GM12873 (cell line): ENCODE results near the gene ITPR1.

Experiments used
- CTCF ChIP-seq: IDR thresholded peaks from 2 replicates; pipeline ENCODE4 v1.5.1; 2012; ENCODE audit warnings: low read depth, mild to moderate bottlenecking, moderate library complexity, low read length, control low read depth; ENCODE audit not compliant: insufficient read depth; ENCODE audit errors: missing control alignments

Gene ITPR1

DNA sequence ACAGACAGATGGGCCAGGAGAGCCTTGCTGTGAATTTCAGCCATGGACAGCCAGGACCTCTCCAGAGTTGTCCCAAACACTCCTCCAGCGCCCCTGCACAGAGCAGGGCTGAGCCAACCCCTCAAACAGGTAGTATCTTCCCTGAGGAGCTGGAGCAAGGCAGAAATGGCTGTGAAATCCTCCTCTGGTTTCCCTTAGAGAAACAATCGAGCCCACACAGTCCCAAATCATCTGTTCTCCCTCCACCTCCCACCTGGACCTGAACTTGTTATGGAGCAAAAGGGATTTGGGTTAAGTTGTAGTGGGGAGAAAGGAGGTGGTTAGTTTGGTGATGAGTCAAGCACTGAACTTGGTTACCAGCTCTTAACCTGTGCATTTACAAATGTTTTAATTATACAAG, 280.4 kb downstream of the ITPR1 start:
- no peak for TF ChIP-seq CTCF

DNA sequence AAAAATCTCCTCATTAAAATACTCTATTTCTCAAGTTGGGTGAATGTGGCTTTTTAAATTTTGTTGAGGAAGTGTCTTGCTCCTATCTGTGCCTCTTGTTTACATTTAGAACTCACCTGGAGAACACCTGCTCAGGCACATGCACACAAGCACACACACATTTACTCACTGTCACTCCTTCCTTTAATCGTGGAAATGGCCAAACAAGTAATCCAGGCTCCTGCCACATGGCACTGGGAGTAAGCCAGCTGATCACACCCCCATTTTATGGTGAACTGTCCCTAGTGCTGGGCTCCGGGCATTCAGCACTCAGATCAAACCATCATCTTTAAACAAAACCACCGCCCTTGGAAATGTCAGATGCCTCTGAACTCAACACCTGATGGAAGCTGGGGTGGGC, 281.4 kb downstream of the ITPR1 start:
- no peak for TF ChIP-seq CTCF

DNA sequence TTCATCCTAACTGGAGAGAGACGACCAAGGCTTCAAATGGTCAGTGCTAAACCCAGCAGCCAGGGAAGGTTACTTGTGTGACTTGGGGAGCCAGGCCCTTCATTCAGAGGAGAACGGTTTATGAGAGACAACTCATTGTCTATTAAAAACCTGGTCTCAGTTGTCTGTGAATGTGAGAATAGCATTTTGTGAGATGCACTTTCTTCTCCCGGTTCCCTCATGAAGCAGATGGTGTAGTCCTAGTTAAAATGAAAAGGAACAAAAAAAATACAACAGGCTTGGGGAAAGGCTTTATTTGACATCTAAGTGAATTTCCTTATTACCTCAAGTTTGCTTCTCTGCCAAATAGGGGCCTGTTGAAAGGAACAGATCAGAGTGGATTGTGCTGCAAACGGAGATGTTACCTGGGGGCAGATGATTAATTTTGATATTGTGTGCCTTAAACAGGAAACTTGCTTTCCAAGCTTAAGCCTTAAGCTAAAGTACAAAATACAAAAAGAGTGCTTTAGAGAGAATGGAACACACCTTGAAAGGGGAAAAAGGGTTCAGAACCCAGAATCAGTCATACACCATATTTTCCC, 283.3 kb downstream of the ITPR1 start:
- no peak for TF ChIP-seq CTCF

DNA sequence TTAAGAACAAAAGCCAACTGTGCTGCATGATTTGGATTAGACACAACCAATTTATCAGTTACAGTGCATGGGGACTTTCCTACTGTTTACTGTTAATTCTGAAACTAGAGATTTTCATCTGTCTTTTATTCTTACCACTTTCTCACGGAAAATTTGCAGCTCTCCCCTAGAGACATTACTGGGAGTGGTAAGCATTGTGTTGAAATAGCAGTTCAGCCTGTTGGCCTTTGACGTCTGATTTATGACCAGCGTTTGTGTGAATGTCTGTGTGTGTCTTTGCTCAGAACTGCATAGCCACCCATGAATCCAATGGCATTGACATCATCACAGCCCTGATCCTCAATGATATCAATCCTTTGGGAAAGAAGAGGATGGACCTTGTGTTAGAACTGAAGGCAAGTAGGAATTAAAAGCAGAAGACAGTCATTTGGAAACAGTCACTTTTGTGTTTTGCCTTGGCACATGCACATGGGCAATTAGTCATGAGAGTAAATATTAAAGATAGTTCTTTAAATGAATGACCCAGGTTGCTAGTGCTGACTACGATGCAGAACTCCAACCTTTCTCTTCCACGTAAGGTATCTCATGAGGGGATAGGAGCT, 283.9 kb downstream of the ITPR1 start:
- no peak for TF ChIP-seq CTCF

DNA sequence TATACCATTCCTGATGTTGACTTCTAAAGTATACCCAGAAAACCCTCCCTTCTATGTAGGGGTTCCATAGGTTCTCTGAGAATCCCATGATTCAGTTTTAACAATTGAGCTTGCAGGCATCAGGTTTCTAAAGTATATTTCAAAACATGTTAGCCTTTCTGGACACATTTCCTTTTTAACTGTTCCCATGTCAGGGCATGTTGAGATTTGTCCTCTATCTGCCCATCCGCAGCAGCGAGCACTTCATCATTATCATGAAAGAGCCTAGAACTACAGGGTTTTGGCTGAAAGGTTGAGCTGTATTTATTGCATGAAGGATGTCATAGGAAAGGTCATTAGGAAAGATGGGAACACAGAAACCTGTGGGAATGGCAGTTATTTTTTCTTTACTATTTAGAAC, 285.0 kb downstream of the ITPR1 start:
- no peak for TF ChIP-seq CTCF

DNA sequence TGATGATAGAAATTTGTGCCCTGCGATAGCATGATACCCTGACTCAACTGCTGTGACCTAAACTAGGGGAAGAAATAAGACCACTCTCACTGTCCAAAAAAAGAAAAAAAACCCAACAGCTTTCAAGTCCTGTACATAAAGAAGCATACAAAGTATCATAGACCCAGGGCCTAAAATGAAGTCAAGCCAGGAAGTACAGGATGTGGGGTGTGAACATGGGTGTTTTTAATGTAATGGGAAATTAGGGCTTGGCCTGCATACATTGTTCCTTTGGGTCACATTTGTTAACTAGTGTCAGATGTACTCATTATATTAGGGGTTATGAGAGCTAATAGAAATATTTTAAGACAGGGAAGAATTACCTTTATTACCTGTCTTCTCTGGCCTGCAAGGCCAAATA, 285.6 kb downstream of the ITPR1 start:
- TF ChIP-seq CTCF: no peak

GRCh38 chr3:4780545-4780957, 287.4 kb downstream of the ITPR1 start:
- TF ChIP-seq CTCF: no peak

GRCh38 chr3:4782095-4782494, 288.9 kb downstream of the ITPR1 start:
- TF ChIP-seq CTCF: no peak
